Caki2 (cell line): ENCODE results near the gene ZNF215. TPM values are rescaled to one million over a fixed set of nuclear protein-coding genes. Genes with fewer than 3 reads are reported as not detected.
"Not testable (repeated sequence)": the region's sequence is repeated elsewhere in the genome, so short reads cannot be mapped to it uniquely, and the experiment has no call there.

Experiments
- DNase-seq: peaks from one replicate; pipeline ENCODE4 v3.0.0-alpha.2; 2015; ENCODE audit warnings: low read depth
- in situ Hi-C: cut with HindIII; loops from 2 replicates; pipeline ENCODE4 v1.10.0; 2016; ENCODE audit warnings: low sequenced_read_pairs, low pct_unique_long_range_greater_than_20kb, mixed read lengths
- total RNA-seq: library from RNA; depleted of rRNA; stranded (reverse); fragments of >200 nt; shearing (Covaris generic); gene quantifications from 2 replicates; pipeline ENCODE4 v1.2.3, GENCODE V29; 2014; ENCODE audit warnings: low replicate concordance; rRNA removed

Gene ZNF215
- 1.5 and 6.3 TPM in 2 replicates for total RNA-seq

GRCh38 chr11:6926208-6927029, at the start of gene ZNF215:
ZNF215 (plus strand) TSS chr11:6926426; CDS start chr11:6932273, 5,847 bp downstream.
- in situ Hi-C loops = no loop called here

GRCh38 chr11:6876914-6877313, 49.3 kb upstream of the ZNF215 start:
- DNase-seq = no peak
- in situ Hi-C loops = no loop called here

More at GRCh38 chr11:6926208-6927029, at the start of gene ZNF215:
- peak; percentile 82 for DNase-seq

DNA sequence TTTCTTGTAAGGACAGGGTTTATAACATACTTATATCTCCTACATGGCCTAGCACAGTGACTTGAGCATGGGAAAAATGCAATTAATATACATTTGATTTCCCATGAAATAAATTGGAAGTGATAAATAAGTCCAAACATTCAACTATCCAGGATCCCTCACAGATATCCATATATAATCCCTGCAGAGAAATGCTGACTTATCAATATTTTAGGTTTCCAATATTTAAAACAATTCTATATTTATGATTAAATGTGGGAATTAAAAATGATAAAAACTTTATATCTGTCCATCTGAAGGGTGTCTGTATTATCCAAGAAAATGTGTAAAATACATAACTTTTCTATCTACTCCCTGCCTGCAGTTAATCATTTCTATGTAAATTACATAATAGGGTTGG, 43.5 kb upstream of the ZNF215 start:
- no peak for DNase-seq
- in situ Hi-C loops = no loop called here

DNA sequence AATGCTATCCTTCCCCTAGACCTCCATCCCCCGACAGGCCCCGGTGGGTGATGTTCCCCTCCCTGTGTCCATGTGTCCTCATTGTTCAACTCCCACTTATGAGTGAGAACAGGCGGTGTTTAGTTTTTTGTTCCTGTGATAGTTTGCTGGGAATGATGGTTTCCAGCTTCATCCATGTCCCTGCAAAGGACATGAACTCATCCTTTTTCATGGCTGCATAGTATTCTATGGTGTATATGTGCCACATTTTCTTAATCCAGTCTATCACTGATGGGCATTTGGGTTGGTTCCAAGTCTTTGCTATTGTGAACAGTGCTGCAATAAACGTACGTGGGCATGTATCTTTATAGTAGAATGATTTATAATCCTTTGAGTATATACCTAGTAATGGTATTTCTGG, 38.5 kb upstream of the ZNF215 start:
- in situ Hi-C loops, DNase-seq: not testable (repeated sequence)

DNA sequence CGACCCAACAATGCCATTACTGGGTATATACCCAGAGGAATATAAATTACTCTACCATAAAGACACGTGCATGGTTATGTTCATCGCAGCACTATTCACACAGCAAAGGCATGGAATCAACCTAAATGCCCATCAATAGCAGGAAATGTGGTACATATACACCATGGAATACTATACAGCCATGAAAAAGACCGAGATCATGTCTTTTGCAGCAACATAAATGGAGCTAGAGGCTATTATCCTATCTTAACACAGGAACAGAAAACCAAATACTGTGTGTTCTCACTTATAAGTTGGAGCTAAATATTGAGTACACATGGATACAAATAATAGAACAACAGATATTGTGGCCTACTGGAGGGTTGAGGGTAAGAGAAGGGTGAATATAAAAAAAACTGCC, 37.4 kb upstream of the ZNF215 start:
- no peak for DNase-seq
- in situ Hi-C loops = no loop called here

GRCh38 chr11:6889835-6890234, 36.4 kb upstream of the ZNF215 start:
- no peak for DNase-seq
- in situ Hi-C loops = no loop called here

GRCh38 chr11:6892400-6892799, 33.8 kb upstream of the ZNF215 start, which contains the start of gene OR2D2:
OR2D2 (minus strand) TSS chr11:6892500; CDS start chr11:6892500, 0 bp downstream.
- in situ Hi-C loops = no loop called here

DNA sequence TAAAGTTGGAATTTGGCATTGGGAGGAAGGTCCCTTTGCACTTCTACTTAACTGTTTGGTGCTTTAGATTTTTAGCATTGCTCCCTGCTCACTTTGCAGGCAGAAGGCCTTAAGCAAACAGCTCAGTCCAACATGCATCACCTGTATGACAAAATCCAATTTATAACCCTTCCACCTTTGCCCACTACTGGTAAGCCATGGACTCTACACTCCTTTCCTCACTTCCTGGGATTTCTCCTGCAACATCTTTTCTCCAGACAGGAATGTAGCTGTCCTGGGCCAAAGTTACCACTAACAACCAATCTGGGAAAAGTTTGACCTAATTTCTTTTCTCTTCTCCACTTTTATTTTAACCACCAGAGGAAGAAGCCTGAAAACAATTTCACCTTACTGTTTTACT, 32.1 kb upstream of the ZNF215 start:
- in situ Hi-C loops = no loop called here
- no peak for DNase-seq

More at GRCh38 chr11:6892400-6892799, 33.8 kb upstream of the ZNF215 start, which contains the start of gene OR2D2:
- no peak for DNase-seq

DNA sequence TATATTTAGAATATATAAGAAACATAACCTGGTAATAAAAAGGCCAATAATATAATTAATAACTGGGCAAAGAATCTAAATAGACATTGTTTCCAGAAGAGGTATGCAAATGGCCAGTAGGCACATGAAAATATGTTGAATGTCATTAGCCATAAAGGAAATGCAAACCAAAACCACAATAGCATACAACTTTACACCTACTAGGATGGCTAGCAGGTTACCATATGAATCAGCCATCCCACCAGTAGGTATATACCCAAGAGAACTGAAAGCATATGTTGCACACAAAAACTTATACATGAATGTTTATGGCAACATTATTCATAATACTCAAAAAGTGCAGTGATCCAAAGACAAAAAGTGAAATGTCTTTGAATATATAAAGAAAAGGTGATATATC, 31.2 kb upstream of the ZNF215 start:
- DNase-seq = no peak
- in situ Hi-C loops = no loop called here

DNA sequence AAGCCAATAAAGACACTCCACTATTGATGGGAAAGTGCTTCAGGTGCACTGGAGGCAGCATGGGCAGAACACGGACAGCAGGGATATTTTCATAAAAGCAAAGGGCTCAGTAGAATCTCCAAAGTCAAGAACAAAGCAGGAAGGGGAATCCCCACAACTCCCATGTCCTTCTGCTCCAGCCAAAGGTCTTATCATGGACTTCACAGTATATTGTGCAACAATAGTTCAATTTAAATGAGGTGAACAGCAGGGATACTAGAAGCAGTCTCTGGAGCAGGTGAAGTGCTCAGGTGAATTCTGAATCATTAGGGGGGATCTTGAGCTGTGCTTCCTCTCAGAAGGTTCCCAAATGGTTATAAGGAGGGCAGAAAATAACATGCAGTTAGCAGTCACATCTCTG, 27.3 kb upstream of the ZNF215 start:
- in situ Hi-C loops = no loop called here
- no peak for DNase-seq

- no peak for DNase-seq
- in situ Hi-C loops = no loop called here
These were observed 25.8 kb upstream of the ZNF215 start for GRCh38 chr11:6900327-6900999.

GRCh38 chr11:6904804-6905203, 21.4 kb upstream of the ZNF215 start:
- in situ Hi-C loops, DNase-seq: not testable (repeated sequence)

DNA sequence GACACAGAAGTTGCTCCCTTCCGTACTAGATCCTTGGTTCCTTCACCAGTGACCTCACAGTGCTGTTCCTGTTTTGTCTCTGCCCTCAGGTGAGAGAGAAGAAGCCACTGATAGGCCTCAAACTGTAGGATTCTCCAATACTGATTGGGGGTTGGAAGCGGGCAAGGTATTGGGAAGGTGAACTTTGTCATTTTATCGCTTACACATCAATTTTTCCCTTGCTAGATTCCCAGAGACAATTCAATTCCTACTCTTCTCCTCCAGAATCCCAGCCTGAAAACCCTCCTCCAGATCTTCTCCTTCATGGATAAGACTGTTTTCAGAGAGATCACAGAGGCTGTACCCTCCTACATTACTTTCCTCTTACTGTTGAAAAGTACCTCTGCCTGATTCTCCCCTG, 14.8 kb upstream of the ZNF215 start:
- no peak for DNase-seq
- in situ Hi-C loops = no loop called here

- in situ Hi-C loops = no loop called here
These were observed 14.3 kb upstream of the ZNF215 start for GRCh38 chr11:6911948-6912347.

GRCh38 chr11:6919698-6920097, 6.5 kb upstream of the ZNF215 start:
- DNase-seq = no peak
- in situ Hi-C loops = no loop called here

More at GRCh38 chr11:6911948-6912347, 14.3 kb upstream of the ZNF215 start:
- no peak for DNase-seq

- no peak for DNase-seq
- in situ Hi-C loops = no loop called here
These were observed 5.5 kb upstream of the ZNF215 start, which contains the start of gene OR2D3 for GRCh38 chr11:6920702-6921101. OR2D3 (plus strand) TSS chr11:6921002; CDS start chr11:6921002, 0 bp downstream.

DNA sequence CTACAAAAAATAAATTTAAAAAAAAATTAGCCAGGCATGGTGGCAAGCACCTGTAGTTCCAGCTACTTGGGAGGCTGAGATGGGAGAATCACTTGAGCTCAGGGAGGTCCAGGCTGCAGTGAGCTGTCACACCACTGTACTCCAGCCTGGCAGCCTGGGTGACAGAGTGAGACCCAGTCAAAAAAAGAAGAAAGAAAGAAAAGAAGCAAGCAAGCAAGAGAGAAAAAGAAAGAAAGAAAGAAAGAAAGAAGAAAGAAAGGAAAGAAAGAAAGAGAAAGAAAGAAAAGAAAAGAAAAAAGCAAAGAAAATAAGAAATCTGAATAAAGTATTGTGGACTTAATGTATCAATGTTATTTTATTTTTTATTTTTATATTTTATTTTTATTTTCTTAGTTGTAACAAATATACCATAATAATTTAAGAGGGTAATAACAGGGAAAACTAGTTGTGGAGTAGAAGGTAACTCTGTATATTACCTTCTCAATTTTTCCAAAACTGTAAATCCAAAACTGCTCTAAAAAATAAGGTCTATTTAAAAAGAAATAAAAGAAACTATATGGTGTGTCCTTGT, 1.1 kb upstream of the ZNF215 start:
- no peak for DNase-seq
- in situ Hi-C loops = no loop called here

DNA sequence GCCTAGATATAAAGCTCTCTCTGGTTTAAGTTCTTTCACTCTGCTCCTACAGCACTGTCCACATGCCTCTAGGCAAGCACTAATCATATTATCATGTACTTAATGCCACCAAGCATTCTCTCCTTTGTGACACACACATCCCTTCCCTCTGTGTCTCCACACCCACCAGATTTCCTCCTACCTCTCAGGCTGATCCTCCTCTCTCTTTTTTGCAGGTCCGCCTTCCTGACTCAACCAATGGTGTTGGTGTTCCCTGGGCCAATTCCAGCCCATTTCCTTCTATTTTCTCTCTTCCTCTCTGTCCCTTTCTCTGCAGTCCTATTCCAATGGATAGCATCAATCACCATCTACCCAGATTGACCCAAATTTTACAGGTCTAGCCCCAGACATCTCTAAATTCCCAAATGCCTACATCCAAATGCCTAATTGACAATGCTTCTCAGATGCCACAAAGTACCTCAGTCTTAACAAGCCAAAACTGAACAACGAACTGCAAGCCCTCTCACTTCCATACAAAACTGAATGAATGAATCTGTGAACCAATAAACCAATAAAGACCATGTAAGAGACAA, 504 bp upstream of the ZNF215 start:
- peak; percentile 72 for DNase-seq
- in situ Hi-C loops = no loop called here
